ENCODE results near the gene PTPRN2. TPM values are rescaled to one million over a fixed set of nuclear protein-coding genes. Genes with fewer than 3 reads are reported as not detected.

Gene PTPRN2
- total RNA-seq, 4 donors from 2014 or later: 6.6 to 10.7 (median 8.2) TPM

- no peaks in the 10 kb centered on the region for H3K27me3 ChIP-seq
- H3K9me3 ChIP-seq: peaks cover 0 to 23% (median 0%) of the 10 kb centered on the region in 4 donors
- DNase-seq (ENCODE audit: low spot score in 2 of 2): no peak
- no peak overlapping the region for H3K4me3 ChIP-seq
- no peaks in the 10 kb centered on the region for H3K4me1 ChIP-seq
- no peak for TF ChIP-seq EP300 (IDR thresholded peaks at IDR 0.05)
- no peak for TF ChIP-seq CTCF (IDR thresholded peaks at IDR 0.05)
- TF ChIP-seq POLR2A (IDR thresholded peaks at IDR 0.05): no peak
- no peak overlapping the region for H3K27ac ChIP-seq
- H3K36me3 ChIP-seq: no peaks in the 10 kb centered on the region
- 89 to 92% methylated on average over 10 of the region's 10 CpGs for WGBS, 2 donors
Observed at GRCh38 chr7:158130023-158130409, 457.6 kb downstream of the PTPRN2 start.

- H3K27ac ChIP-seq: no peak overlapping the region
- no peak for TF ChIP-seq EP300 (IDR thresholded peaks at IDR 0.05)
- no peak for TF ChIP-seq POLR2A (IDR thresholded peaks at IDR 0.05)
- no peak for TF ChIP-seq CTCF (IDR thresholded peaks at IDR 0.05)
- DNase-seq (ENCODE audit: low spot score in 2 of 2): no peak
- H3K4me1 ChIP-seq: no peaks in the 10 kb centered on the region
- no peaks in the 10 kb centered on the region for H3K27me3 ChIP-seq
- no peaks in the 10 kb centered on the region for H3K36me3 ChIP-seq
- 82 to 87% methylated on average over 12 of the region's 12 CpGs for whole genome bisulfite sequencing, 2 donors
- no peak overlapping the region for H3K4me3 ChIP-seq
- H3K9me3 ChIP-seq: peaks cover 0 to 30% (median 0%) of the 10 kb centered on the region in 4 donors
Observed at GRCh38 chr7:158129037-158130022, 458.3 kb downstream of the PTPRN2 start.

GRCh38 chr7:158128572-158128971 is 459.1 kb downstream of the PTPRN2 start:
- Histone ChIP-seq H3K4me3 (no peak overlapping the region), H3K9me3 (peaks cover 0 to 25% (median 0%) of the 10 kb centered on the region in 4 donors), H3K36me3 (no peaks in the 10 kb centered on the region), H3K27me3 (no peaks in the 10 kb centered on the region), H3K4me1 (no peaks in the 10 kb centered on the region), H3K27ac (no peak overlapping the region)
- 65 to 77% methylated on average over 9 of the region's 9 CpGs for WGBS, 2 donors
- TF ChIP-seq EP300 (IDR thresholded peaks at IDR 0.05) (no peak), POLR2A (IDR thresholded peaks at IDR 0.05) (no peak), CTCF (IDR thresholded peaks at IDR 0.05) (no peak)
- no peak for DNase-seq (ENCODE audit: low spot score in 2 of 2)

- H3K9me3 ChIP-seq: peaks cover 0 to 28% (median 0%) of the 10 kb centered on the region in 4 donors
- DNase-seq (ENCODE audit: low spot score in 2 of 2): no peak
- WGBS, 2 donors: 93 to 94% methylated on average over 15 of the region's 15 CpGs
- H3K4me3 ChIP-seq: no peak overlapping the region
- no peaks in the 10 kb centered on the region for H3K4me1 ChIP-seq
- no peak overlapping the region for H3K27ac ChIP-seq
- H3K27me3 ChIP-seq: no peaks in the 10 kb centered on the region
- H3K36me3 ChIP-seq: no peaks in the 10 kb centered on the region
- TF ChIP-seq EP300 (IDR thresholded peaks at IDR 0.05): no peak
- no peak for TF ChIP-seq POLR2A (IDR thresholded peaks at IDR 0.05)
- TF ChIP-seq CTCF (IDR thresholded peaks at IDR 0.05): no peak
Observed at GRCh38 chr7:158127241-158127640, 460.4 kb downstream of the PTPRN2 start.

- 92 to 94% methylated on average over 6 to 15 of the region's 15 CpGs for WGBS, 2 donors
- no peak for DNase-seq (ENCODE audit: low spot score in 2 of 2)
- H3K4me1 ChIP-seq: no peaks in the 10 kb centered on the region
- H3K27me3 ChIP-seq: no peaks in the 10 kb centered on the region
- peaks cover 0 to 28% (median 0%) of the 10 kb centered on the region in 4 donors for H3K9me3 ChIP-seq
- H3K27ac ChIP-seq: no peak overlapping the region
- no peaks in the 10 kb centered on the region for H3K36me3 ChIP-seq
- H3K4me3 ChIP-seq: no peak overlapping the region
- TF ChIP-seq EP300 (IDR thresholded peaks at IDR 0.05) (no peak), CTCF (IDR thresholded peaks at IDR 0.05) (no peak)
Observed at GRCh38 chr7:158126661-158127060, 461.0 kb downstream of the PTPRN2 start.
